Measurements from ENCODE around the gene MAVS.

MAVS gene

GRCh38 chr20:3864518-3864917, 17.9 kb downstream of the MAVS start:
- DNase-seq (ENCODE audit: extremely low read depth, low read depth) = no peak
- no peak for TF ChIP-seq CTCF (IDR thresholded peaks at IDR 0.05; ENCODE audit: low read depth, low read length, missing control alignments)
- no peak overlapping the region for H3K4me3 ChIP-seq (replicated peaks; ENCODE audit: low read depth, low read length)

- no peak for TF ChIP-seq CTCF (IDR thresholded peaks at IDR 0.05; ENCODE audit: low read depth, low read length, missing control alignments)
- no peak for DNase-seq (ENCODE audit: extremely low read depth, low read depth)
- no peak overlapping the region for H3K4me3 ChIP-seq (replicated peaks; ENCODE audit: low read depth, low read length)
These were observed 18.7 kb downstream of the MAVS start for GRCh38 chr20:3865152-3865886.

GRCh38 chr20:3865887-3866407, 19.3 kb downstream of the MAVS start:
- no peak for DNase-seq (ENCODE audit: extremely low read depth, low read depth)
- no peak overlapping the region for H3K4me3 ChIP-seq (replicated peaks; ENCODE audit: low read depth, low read length)
- TF ChIP-seq CTCF (IDR thresholded peaks at IDR 0.05; ENCODE audit: low read depth, low read length, missing control alignments) = no peak

- no peak for TF ChIP-seq CTCF (IDR thresholded peaks at IDR 0.05; ENCODE audit: low read depth, low read length, missing control alignments)
- no peak for DNase-seq (ENCODE audit: extremely low read depth, low read depth)
- no peak overlapping the region for H3K4me3 ChIP-seq (replicated peaks; ENCODE audit: low read depth, low read length)
These were observed 19.8 kb downstream of the MAVS start for GRCh38 chr20:3866464-3866863.

GRCh38 chr20:3867802-3868201, 21.2 kb downstream of the MAVS start:
- no peak for TF ChIP-seq CTCF (IDR thresholded peaks at IDR 0.05; ENCODE audit: low read depth, low read length, missing control alignments)
- H3K4me3 ChIP-seq (replicated peaks; ENCODE audit: low read depth, low read length) = no peak overlapping the region
- no peak for DNase-seq (ENCODE audit: extremely low read depth, low read depth)

GRCh38 chr20:3869839-3870634, 23.4 kb downstream of the MAVS start:
- DNase-seq (ENCODE audit: extremely low read depth, low read depth) = no peak
- no peak overlapping the region for H3K4me3 ChIP-seq (replicated peaks; ENCODE audit: low read depth, low read length)
- no peak for TF ChIP-seq CTCF (IDR thresholded peaks at IDR 0.05; ENCODE audit: low read depth, low read length, missing control alignments)

Data from HFF-Myc (cell line).